ENCODE measurements around the gene VWA5B1.

VWA5B1 gene

GRCh38 chr1:20357796-20358195 lies 67.1 kb downstream of the VWA5B1 start:
- TF ChIP-seq CTCF (IDR thresholded peaks at IDR 0.05; ENCODE audit: low read depth, low read length): no peak
- H3K4me3 ChIP-seq (replicated peaks in 1 of 2; ENCODE audit: low read depth in 2 of 2, low read length in 2 of 2): no peak overlapping the region
- DNase-seq (ENCODE audit: low read depth in 2 of 2): no peak

GRCh38 chr1:20358761-20359263 lies 68.1 kb downstream of the VWA5B1 start:
- TF ChIP-seq CTCF (IDR thresholded peaks at IDR 0.05; ENCODE audit: low read depth, low read length): no peak
- DNase-seq (ENCODE audit: low read depth in 2 of 2): peak in 1 of 2 donors; percentile 57
- no peak overlapping the region for H3K4me3 ChIP-seq (replicated peaks in 1 of 2; ENCODE audit: low read depth in 2 of 2, low read length in 2 of 2)

- TF ChIP-seq CTCF (IDR thresholded peaks at IDR 0.05; ENCODE audit: low read depth, low read length): no peak
- H3K4me3 ChIP-seq (replicated peaks in 1 of 2; ENCODE audit: low read depth in 2 of 2, low read length in 2 of 2): no peak overlapping the region
- no peak for DNase-seq (ENCODE audit: low read depth in 2 of 2)
Measured at GRCh38 chr1:20359451-20360330, 69.0 kb downstream of the VWA5B1 start.

GRCh38 chr1:20361401-20361800 lies 70.7 kb downstream of the VWA5B1 start:
- no peak for TF ChIP-seq CTCF (IDR thresholded peaks at IDR 0.05; ENCODE audit: low read depth, low read length)

GRCh38 chr1:20361805-20362381 lies 71.2 kb downstream of the VWA5B1 start:
- DNase-seq (ENCODE audit: low read depth in 2 of 2): peak; percentile 62 to 64

More at GRCh38 chr1:20361401-20361800, 70.7 kb downstream of the VWA5B1 start:
- H3K4me3 ChIP-seq (replicated peaks in 1 of 2; ENCODE audit: low read depth in 2 of 2, low read length in 2 of 2): no peak overlapping the region
- peak in 1 of 2 donors; percentile 9 for DNase-seq (ENCODE audit: low read depth in 2 of 2)

GRCh38 chr1:20362856-20363255 lies 72.2 kb downstream of the VWA5B1 start:
- DNase-seq (ENCODE audit: low read depth in 2 of 2): no peak
- no peak for TF ChIP-seq CTCF (IDR thresholded peaks at IDR 0.05; ENCODE audit: low read depth, low read length)
- H3K4me3 ChIP-seq (replicated peaks in 1 of 2; ENCODE audit: low read depth in 2 of 2, low read length in 2 of 2): no peak overlapping the region

More at GRCh38 chr1:20361805-20362381, 71.2 kb downstream of the VWA5B1 start:
- TF ChIP-seq CTCF (IDR thresholded peaks at IDR 0.05; ENCODE audit: low read depth, low read length): peak; percentile 97
- no peak overlapping the region for H3K4me3 ChIP-seq (replicated peaks in 1 of 2; ENCODE audit: low read depth in 2 of 2, low read length in 2 of 2)

Data from cardiac fibroblast (primary cell).